WERI-Rb-1 (cell line): ENCODE data around the gene FHIP1A.
"Not testable (repeated sequence)": the region's sequence is repeated elsewhere in the genome, so short reads cannot be mapped to it uniquely, and the experiment has no call there.

Source experiments
- DNase-seq: peaks from one replicate; pipeline ENCODE4 v3.0.0-alpha.2; 2020
- H3K27ac ChIP-seq: fragments of 250-450 bp; sonication (Bioruptor Pico); 2 replicates; pipeline ENCODE4 v1.5.1; 2020; ENCODE audit warnings: mild to moderate bottlenecking, moderate library complexity
- H3K27me3 ChIP-seq: fragments of 250-450 bp; sonication (Bioruptor Pico); 2 replicates; pipeline ENCODE4 v1.5.1; 2021; ENCODE audit warnings: mild to moderate bottlenecking, low read depth, moderate library complexity; ENCODE audit not compliant: insufficient read depth, severe bottlenecking
- H3K36me3 ChIP-seq: fragments of 250-450 bp; sonication (Bioruptor Pico); 2 replicates; pipeline ENCODE4 v1.5.1; 2020; ENCODE audit warnings: mild to moderate bottlenecking, moderate library complexity
- H3K4me3 ChIP-seq: 2 replicates; pipeline ENCODE4 v1.5.1; 2011; ENCODE audit warnings: low read depth, mild to moderate bottlenecking, control low read depth, low read length
- H3K9me3 ChIP-seq: fragments of 250-450 bp; sonication (Bioruptor Pico); 2 replicates; pipeline ENCODE4 v1.5.1; 2021; ENCODE audit warnings: mild to moderate bottlenecking, moderate library complexity; ENCODE audit not compliant: severe bottlenecking
- CTCF ChIP-seq: IDR thresholded peaks from 2 replicates; pipeline ENCODE4 v1.5.1; 2011; ENCODE audit warnings: low read depth, mild to moderate bottlenecking, control low read depth, inconsistent platforms, low read length

FHIP1A gene

GRCh38 chr4:151402145-151402865 lies 6.7 kb upstream of the FHIP1A start:
- no peak for DNase-seq
- TF ChIP-seq CTCF = no peak

GRCh38 chr4:151403656-151404055 lies 5.3 kb upstream of the FHIP1A start:
- no peak for TF ChIP-seq CTCF
- H3K4me3 ChIP-seq = no peak overlapping the region
- DNase-seq = no peak
- no peaks in the 10 kb centered on the region for H3K9me3 ChIP-seq
- H3K27me3 ChIP-seq = no peaks in the 10 kb centered on the region
- peaks cover 3% of the 10 kb centered on the region; the same call in 1 of the 2 replicates for H3K36me3 ChIP-seq
- no peak overlapping the region for H3K27ac ChIP-seq

More at GRCh38 chr4:151402145-151402865, 6.7 kb upstream of the FHIP1A start:
- Histone ChIP-seq H3K4me3 (no peak overlapping the region), H3K36me3 (no peaks in the 10 kb centered on the region), H3K27me3 (no peaks in the 10 kb centered on the region), H3K9me3 (no peaks in the 10 kb centered on the region), H3K27ac (no peak overlapping the region)

- H3K9me3 ChIP-seq, H3K27ac ChIP-seq, H3K36me3 ChIP-seq, H3K4me3 ChIP-seq, H3K27me3 ChIP-seq, DNase-seq: not testable (repeated sequence)
Measured at GRCh38 chr4:151404802-151405201, 4.2 kb upstream of the FHIP1A start.

- H3K9me3 ChIP-seq = no peaks in the 10 kb centered on the region
- H3K27ac ChIP-seq = no peak overlapping the region
- no peak for TF ChIP-seq CTCF
- no peaks in the 10 kb centered on the region for H3K27me3 ChIP-seq
- DNase-seq = no peak
- H3K4me3 ChIP-seq = no peak overlapping the region
- peaks cover 3% of the 10 kb centered on the region; the same call in 1 of the 2 replicates for H3K36me3 ChIP-seq
Measured at GRCh38 chr4:151407018-151407417, 2.0 kb upstream of the FHIP1A start.

- no peak for TF ChIP-seq CTCF
- Histone ChIP-seq H3K27ac (peak overlapping the region; percentile 64; the same call in 1 of the 2 replicates), H3K4me3 (peak overlapping the region; percentile 59)
Measured at GRCh38 chr4:151407466-151408379, 1.3 kb upstream of the FHIP1A start.

GRCh38 chr4:151408380-151408629 lies 671 bp upstream of the FHIP1A start:
- TF ChIP-seq CTCF = no peak
- Histone ChIP-seq H3K36me3 (peaks cover 3% of the 10 kb centered on the region; the same call in 1 of the 2 replicates), H3K27ac (peak overlapping the region; percentile 64), H3K4me3 (peak overlapping the region; percentile 59), H3K27me3 (no peaks in the 10 kb centered on the region), H3K9me3 (no peaks in the 10 kb centered on the region)
- DNase-seq = no peak

More at GRCh38 chr4:151407466-151408379, 1.3 kb upstream of the FHIP1A start:
- no peaks in the 10 kb centered on the region for H3K9me3 ChIP-seq
- H3K27me3 ChIP-seq = no peaks in the 10 kb centered on the region
- H3K36me3 ChIP-seq = peaks cover 3% of the 10 kb centered on the region; the same call in 1 of the 2 replicates
- DNase-seq = no peak
